SK-N-SH (cell line): ENCODE measurements around the gene FJX1. TPM values are rescaled to one million over a fixed set of nuclear protein-coding genes. Genes with fewer than 3 reads are reported as not detected.

Experiments used
- CTCF ChIA-PET: fragments of 300-600, 350-600 bp; formaldehyde crosslinking; extraction: SDS; loops from one replicate; lab custom pipeline; 2021; lab: Yijun Ruan, JAX
- POLR2A ChIA-PET: fragments of 350-600 bp; sonication (Branson Sonifier 250); formaldehyde crosslinking; extraction: SDS; loops from one replicate; lab custom pipeline; 2020; ENCODE audit warnings: antibody characterized with exemption, inconsistent platforms; lab: Yijun Ruan, JAX
- DNase-seq: peaks from one replicate; pipeline ENCODE4 v3.0.0; 2012
- H2AFZ ChIP-seq: fragments of 200-600 bp; sonication (generic); 2 replicates; pipeline ENCODE4 v1.8.1; 2016; ENCODE audit warnings: antibody characterized with exemption, mild to moderate bottlenecking, low read depth
- H3F3A ChIP-seq: fragments of 200-600 bp; sonication (generic); replicated peaks from 2 replicates; pipeline ENCODE3; 2016; ENCODE audit warnings: antibody characterized with exemption, mild to moderate bottlenecking; ENCODE audit not compliant: insufficient read depth
- H3K27ac ChIP-seq, 2 experiments: fragments of 200-500 bp in 1 of 2; fragments of 200-600 bp in 1 of 2; sonication (Bioruptor generic) in 1 of 2; sonication (generic), shearing (Covaris generic) in 1 of 2; 2 replicates each; pipeline versions ENCODE4 v1.5.1 to v1.6.1; 2014 to 2016; ENCODE audit warnings: low read depth in 2 of 2, inconsistent platforms in 1 of 2, low read length in 1 of 2, mild to moderate bottlenecking in 1 of 2, mixed read lengths in 1 of 2
- H3K27me3 ChIP-seq: fragments of 200-600 bp; sonication (generic), shearing (Covaris generic); 2 replicates; pipeline ENCODE4 v1.6.1; 2016; ENCODE audit warnings: mixed run types; ENCODE audit not compliant: insufficient read depth
- H3K36me3 ChIP-seq, 2 experiments: fragments of 200-500 bp in 1 of 2; fragments of 200-600 bp in 1 of 2; sonication (Bioruptor generic) in 1 of 2; sonication (generic) in 1 of 2; replicated peaks in 1 of 2; 2 replicates each; pipeline versions ENCODE3 to v1.5.1; 2014 to 2016; ENCODE audit warnings: low read length in 1 of 2, mild to moderate bottlenecking in 1 of 2; ENCODE audit not compliant: insufficient read depth in 2 of 2, control insufficient read depth in 1 of 2
- H3K4me1 ChIP-seq, 2 experiments: fragments of 200-500 bp in 1 of 2; fragments of 200-600 bp in 1 of 2; sonication (Bioruptor generic) in 1 of 2; sonication (generic), shearing (Covaris generic) in 1 of 2; 2 replicates each; pipeline versions ENCODE4 v1.5.1 to v1.6.1; 2014 to 2016; ENCODE audit warnings: low read depth in 1 of 2, low read length in 1 of 2, mixed run types in 1 of 2; ENCODE audit not compliant: insufficient read depth in 2 of 2, control insufficient read depth in 1 of 2
- H3K4me2 ChIP-seq: fragments of 200-600 bp; sonication (generic), shearing (Covaris generic); 2 replicates; pipeline ENCODE4 v1.6.1; 2017; ENCODE audit warnings: mixed run types
- H3K4me3 ChIP-seq, 2 experiments: fragments of 200-500 bp in 1 of 2; fragments of 200-600 bp in 1 of 2; sonication (Bioruptor generic) in 1 of 2; sonication (generic), shearing (Covaris generic) in 1 of 2; 2 replicates each; pipeline versions ENCODE4 v1.5.1 to v1.8.1; 2014 to 2016; ENCODE audit warnings: low read depth in 2 of 2, inconsistent platforms in 1 of 2, low read length in 1 of 2, mild to moderate bottlenecking in 1 of 2, mixed read lengths in 1 of 2, moderate library complexity in 1 of 2
- H3K79me2 ChIP-seq: fragments of 200-600 bp; sonication (generic); 2 replicates; pipeline ENCODE4 v1.8.1; 2017; ENCODE audit warnings: mild to moderate bottlenecking; ENCODE audit not compliant: insufficient read depth
- H3K9ac ChIP-seq: fragments of 200-600 bp; sonication (generic); 2 replicates; pipeline ENCODE4 v1.6.1; 2017; ENCODE audit warnings: mixed run types
- H3K9me2 ChIP-seq: fragments of 200-600 bp; sonication (generic); 2 replicates; pipeline ENCODE4 v1.6.1; 2017; ENCODE audit warnings: mixed run types
- H3K9me3 ChIP-seq: fragments of 200-600 bp; sonication (generic); 2 replicates; pipeline ENCODE4 v1.6.1; 2017; ENCODE audit warnings: mixed run types, mild to moderate bottlenecking, moderate library complexity
- H4K20me1 ChIP-seq: fragments of 200-600 bp; sonication (generic); 2 replicates; pipeline ENCODE4 v1.6.1; 2017; ENCODE audit warnings: mild to moderate bottlenecking, mixed run types; ENCODE audit not compliant: insufficient read depth
- CHD2 ChIP-seq: fragments of 150-350 bp; IDR thresholded peaks from 2 replicates; pipeline ENCODE4 v1.6.1; 2018; ENCODE audit warnings: low read length; ENCODE audit not compliant: partially characterized antibody
- ELF1 ChIP-seq: IDR thresholded peaks from 2 replicates; pipeline ENCODE4 v1.4.0; 2012
- FOSL2 ChIP-seq: IDR thresholded peaks from 2 replicates; pipeline ENCODE4 v1.4.0; 2012; ENCODE audit warnings: low read depth, mild to moderate bottlenecking, moderate library complexity, borderline replicate concordance
- GABPA ChIP-seq: IDR thresholded peaks from 2 replicates; pipeline ENCODE4 v1.4.0; 2012; ENCODE audit warnings: low read depth, mild to moderate bottlenecking
- MXI1 ChIP-seq: IDR thresholded peaks from 2 replicates; pipeline ENCODE4 v1.6.1; 2012; ENCODE audit warnings: mild to moderate bottlenecking, low read depth, low read length, improper control_type of control experiment
- POLR2AphosphoS5 ChIP-seq: IDR thresholded peaks from 2 replicates; pipeline ENCODE4 v1.6.1; 2012; ENCODE audit warnings: low read depth, low read length
- RAD21 ChIP-seq: IDR thresholded peaks from 2 replicates; pipeline ENCODE4 v1.6.1; 2012; ENCODE audit warnings: mild to moderate bottlenecking, low read length
- TCF12 ChIP-seq: IDR thresholded peaks from 2 replicates; pipeline ENCODE4 v1.4.0; 2012
- TEAD4 ChIP-seq: IDR thresholded peaks from 2 replicates; pipeline ENCODE4 v1.4.0; 2012; ENCODE audit warnings: mild to moderate bottlenecking, borderline replicate concordance; ENCODE audit not compliant: insufficient read depth
- WGBS: methylation state at CpG from one replicate; pipeline ENCODE4 v1.1.6; 2017; ENCODE audit warnings: low lambda C conversion rate; 5-methylcytosine and 5-hydroxymethylcytosine counted together
- polyA plus RNA-seq, 3 experiments: library from polyadenylated mRNA; depleted of rRNA; stranded (reverse); fragments of >200 nt; gene quantifications; 2 replicates each; pipeline ENCODE4 v1.2.3, GENCODE V29; 2012
- TF ChIP-seq, protein P1 (sequence below): IDR thresholded peaks from 2 replicates; pipeline ENCODE4 v1.6.1; 2012; ENCODE audit warnings: mild to moderate bottlenecking, low read depth, low read length, moderate library complexity
- TF ChIP-seq, protein P2 (sequence below): fragments of 200-600 bp; sonication (generic); IDR thresholded peaks from 2 replicates; pipeline ENCODE4 v1.6.1; 2017; ENCODE audit warnings: antibody characterized with exemption, mild to moderate bottlenecking, moderate library complexity
- TF ChIP-seq, protein P3 (sequence below): fragments of 150-350 bp; IDR thresholded peaks from 2 replicates; pipeline ENCODE4 v1.6.1; 2017; ENCODE audit warnings: antibody characterized with exemption, low read length, low read depth, borderline replicate concordance
- TF ChIP-seq, protein P4 (sequence below): IDR thresholded peaks from 2 replicates; pipeline ENCODE4 v1.4.0; 2012; ENCODE audit warnings: low read depth, borderline replicate concordance
- TF ChIP-seq, protein P5 (sequence below): IDR thresholded peaks from 2 replicates; pipeline ENCODE4; 2012
- TF ChIP-seq, protein P6 (sequence below): fragments of 150-350 bp; IDR thresholded peaks from 2 replicates; pipeline ENCODE4 v1.6.1; 2016; ENCODE audit warnings: mild to moderate bottlenecking, low read depth, low read length

Gene FJX1
- polyA plus RNA-seq, 1 of the 3 experiments (the other 2 are of a cell fraction): 34.5 TPM

DNA sequence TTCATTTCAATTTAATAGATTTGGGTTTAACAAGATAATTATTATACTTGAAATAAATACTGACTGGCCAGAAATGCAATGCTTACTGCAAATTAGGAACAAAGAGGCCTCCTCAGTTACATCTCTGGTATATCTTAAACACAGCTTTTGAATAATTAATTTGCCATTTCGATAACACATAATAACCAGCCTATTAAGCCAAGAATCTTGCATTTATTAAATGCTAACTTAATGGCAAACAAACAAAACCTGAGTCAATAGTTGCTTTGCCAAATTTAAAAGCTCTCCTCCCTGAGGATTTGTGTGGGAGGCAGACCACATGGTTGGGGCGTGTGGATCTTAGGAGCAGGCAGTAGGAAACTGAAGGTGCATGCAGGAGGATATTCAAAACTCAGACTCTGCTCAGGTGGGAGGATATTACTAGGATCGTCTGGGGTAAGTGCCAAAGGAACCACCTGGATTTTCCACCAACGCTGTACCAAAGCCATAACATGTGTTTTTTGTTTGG lies 17.9 kb upstream of the FJX1 start:
- Histone ChIP-seq H3K27ac (no peak overlapping the region), H4K20me1 (no peaks in the 10 kb centered on the region), H3K9ac (no peak overlapping the region), H3K9me3 (no peaks in the 10 kb centered on the region), H3K4me2 (no peak overlapping the region), H3K9me2 (no peaks in the 10 kb centered on the region), H3K4me1 (peaks cover 0 to 11% of the 10 kb centered on the region in 2 experiments; a peak in 1 of 4 replicates), H3K79me2 (no peaks in the 10 kb centered on the region), H3K4me3 (no peak overlapping the region), H3K27me3 (no peaks in the 10 kb centered on the region), H2AFZ (no peak overlapping the region), H3F3A (no peaks in the 10 kb centered on the region), H3K36me3 (no peaks in the 10 kb centered on the region)
- no peak for DNase-seq
- TF ChIP-seq, protein P1, sequence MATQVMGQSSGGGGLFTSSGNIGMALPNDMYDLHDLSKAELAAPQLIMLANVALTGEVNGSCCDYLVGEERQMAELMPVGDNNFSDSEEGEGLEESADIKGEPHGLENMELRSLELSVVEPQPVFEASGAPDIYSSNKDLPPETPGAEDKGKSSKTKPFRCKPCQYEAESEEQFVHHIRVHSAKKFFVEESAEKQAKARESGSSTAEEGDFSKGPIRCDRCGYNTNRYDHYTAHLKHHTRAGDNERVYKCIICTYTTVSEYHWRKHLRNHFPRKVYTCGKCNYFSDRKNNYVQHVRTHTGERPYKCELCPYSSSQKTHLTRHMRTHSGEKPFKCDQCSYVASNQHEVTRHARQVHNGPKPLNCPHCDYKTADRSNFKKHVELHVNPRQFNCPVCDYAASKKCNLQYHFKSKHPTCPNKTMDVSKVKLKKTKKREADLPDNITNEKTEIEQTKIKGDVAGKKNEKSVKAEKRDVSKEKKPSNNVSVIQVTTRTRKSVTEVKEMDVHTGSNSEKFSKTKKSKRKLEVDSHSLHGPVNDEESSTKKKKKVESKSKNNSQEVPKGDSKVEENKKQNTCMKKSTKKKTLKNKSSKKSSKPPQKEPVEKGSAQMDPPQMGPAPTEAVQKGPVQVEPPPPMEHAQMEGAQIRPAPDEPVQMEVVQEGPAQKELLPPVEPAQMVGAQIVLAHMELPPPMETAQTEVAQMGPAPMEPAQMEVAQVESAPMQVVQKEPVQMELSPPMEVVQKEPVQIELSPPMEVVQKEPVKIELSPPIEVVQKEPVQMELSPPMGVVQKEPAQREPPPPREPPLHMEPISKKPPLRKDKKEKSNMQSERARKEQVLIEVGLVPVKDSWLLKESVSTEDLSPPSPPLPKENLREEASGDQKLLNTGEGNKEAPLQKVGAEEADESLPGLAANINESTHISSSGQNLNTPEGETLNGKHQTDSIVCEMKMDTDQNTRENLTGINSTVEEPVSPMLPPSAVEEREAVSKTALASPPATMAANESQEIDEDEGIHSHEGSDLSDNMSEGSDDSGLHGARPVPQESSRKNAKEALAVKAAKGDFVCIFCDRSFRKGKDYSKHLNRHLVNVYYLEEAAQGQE: no peak
- TF ChIP-seq TCF12: no peak
- TF ChIP-seq FOSL2: no peak
- TF ChIP-seq TEAD4: no peak
- TF ChIP-seq ELF1: no peak
- TF ChIP-seq, protein P2, sequence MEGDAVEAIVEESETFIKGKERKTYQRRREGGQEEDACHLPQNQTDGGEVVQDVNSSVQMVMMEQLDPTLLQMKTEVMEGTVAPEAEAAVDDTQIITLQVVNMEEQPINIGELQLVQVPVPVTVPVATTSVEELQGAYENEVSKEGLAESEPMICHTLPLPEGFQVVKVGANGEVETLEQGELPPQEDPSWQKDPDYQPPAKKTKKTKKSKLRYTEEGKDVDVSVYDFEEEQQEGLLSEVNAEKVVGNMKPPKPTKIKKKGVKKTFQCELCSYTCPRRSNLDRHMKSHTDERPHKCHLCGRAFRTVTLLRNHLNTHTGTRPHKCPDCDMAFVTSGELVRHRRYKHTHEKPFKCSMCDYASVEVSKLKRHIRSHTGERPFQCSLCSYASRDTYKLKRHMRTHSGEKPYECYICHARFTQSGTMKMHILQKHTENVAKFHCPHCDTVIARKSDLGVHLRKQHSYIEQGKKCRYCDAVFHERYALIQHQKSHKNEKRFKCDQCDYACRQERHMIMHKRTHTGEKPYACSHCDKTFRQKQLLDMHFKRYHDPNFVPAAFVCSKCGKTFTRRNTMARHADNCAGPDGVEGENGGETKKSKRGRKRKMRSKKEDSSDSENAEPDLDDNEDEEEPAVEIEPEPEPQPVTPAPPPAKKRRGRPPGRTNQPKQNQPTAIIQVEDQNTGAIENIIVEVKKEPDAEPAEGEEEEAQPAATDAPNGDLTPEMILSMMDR: no peak
- TF ChIP-seq POLR2AphosphoS5: no peak
- TF ChIP-seq, protein P3, sequence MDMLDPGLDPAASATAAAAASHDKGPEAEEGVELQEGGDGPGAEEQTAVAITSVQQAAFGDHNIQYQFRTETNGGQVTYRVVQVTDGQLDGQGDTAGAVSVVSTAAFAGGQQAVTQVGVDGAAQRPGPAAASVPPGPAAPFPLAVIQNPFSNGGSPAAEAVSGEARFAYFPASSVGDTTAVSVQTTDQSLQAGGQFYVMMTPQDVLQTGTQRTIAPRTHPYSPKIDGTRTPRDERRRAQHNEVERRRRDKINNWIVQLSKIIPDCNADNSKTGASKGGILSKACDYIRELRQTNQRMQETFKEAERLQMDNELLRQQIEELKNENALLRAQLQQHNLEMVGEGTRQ: no peak
- TF ChIP-seq, protein P4, sequence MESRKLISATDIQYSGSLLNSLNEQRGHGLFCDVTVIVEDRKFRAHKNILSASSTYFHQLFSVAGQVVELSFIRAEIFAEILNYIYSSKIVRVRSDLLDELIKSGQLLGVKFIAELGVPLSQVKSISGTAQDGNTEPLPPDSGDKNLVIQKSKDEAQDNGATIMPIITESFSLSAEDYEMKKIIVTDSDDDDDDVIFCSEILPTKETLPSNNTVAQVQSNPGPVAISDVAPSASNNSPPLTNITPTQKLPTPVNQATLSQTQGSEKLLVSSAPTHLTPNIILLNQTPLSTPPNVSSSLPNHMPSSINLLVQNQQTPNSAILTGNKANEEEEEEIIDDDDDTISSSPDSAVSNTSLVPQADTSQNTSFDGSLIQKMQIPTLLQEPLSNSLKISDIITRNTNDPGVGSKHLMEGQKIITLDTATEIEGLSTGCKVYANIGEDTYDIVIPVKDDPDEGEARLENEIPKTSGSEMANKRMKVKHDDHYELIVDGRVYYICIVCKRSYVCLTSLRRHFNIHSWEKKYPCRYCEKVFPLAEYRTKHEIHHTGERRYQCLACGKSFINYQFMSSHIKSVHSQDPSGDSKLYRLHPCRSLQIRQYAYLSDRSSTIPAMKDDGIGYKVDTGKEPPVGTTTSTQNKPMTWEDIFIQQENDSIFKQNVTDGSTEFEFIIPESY: no peak
- no peak for TF ChIP-seq MXI1
- no peak for TF ChIP-seq GABPA
- no peak for TF ChIP-seq CHD2
- TF ChIP-seq, protein P5, sequence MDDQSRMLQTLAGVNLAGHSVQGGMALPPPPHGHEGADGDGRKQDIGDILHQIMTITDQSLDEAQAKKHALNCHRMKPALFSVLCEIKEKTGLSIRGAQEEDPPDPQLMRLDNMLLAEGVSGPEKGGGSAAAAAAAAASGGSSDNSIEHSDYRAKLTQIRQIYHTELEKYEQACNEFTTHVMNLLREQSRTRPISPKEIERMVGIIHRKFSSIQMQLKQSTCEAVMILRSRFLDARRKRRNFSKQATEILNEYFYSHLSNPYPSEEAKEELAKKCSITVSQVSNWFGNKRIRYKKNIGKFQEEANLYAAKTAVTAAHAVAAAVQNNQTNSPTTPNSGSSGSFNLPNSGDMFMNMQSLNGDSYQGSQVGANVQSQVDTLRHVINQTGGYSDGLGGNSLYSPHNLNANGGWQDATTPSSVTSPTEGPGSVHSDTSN: no peak
- TF ChIP-seq, protein P6, sequence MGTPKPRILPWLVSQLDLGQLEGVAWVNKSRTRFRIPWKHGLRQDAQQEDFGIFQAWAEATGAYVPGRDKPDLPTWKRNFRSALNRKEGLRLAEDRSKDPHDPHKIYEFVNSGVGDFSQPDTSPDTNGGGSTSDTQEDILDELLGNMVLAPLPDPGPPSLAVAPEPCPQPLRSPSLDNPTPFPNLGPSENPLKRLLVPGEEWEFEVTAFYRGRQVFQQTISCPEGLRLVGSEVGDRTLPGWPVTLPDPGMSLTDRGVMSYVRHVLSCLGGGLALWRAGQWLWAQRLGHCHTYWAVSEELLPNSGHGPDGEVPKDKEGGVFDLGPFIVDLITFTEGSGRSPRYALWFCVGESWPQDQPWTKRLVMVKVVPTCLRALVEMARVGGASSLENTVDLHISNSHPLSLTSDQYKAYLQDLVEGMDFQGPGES: no peak
- TF ChIP-seq RAD21: no peak
- CTCF ChIA-PET: no interaction called here
- 76% methylated on average over 4 of the region's 4 CpGs for WGBS
- POLR2A ChIA-PET: no interaction called here
